Left hindlimb (tissue), 1 donor: ENCODE results near the gene DCST1.

Experiments
- DNase-seq: peaks from one replicate; pipeline ENCODE4 v3.0.0-alpha.2; 2018

Gene DCST1

GRCh38 chr1:155014709-155015508 lies 18.7 kb upstream of the DCST1 start:
- peak; percentile 27 for DNase-seq

DNA sequence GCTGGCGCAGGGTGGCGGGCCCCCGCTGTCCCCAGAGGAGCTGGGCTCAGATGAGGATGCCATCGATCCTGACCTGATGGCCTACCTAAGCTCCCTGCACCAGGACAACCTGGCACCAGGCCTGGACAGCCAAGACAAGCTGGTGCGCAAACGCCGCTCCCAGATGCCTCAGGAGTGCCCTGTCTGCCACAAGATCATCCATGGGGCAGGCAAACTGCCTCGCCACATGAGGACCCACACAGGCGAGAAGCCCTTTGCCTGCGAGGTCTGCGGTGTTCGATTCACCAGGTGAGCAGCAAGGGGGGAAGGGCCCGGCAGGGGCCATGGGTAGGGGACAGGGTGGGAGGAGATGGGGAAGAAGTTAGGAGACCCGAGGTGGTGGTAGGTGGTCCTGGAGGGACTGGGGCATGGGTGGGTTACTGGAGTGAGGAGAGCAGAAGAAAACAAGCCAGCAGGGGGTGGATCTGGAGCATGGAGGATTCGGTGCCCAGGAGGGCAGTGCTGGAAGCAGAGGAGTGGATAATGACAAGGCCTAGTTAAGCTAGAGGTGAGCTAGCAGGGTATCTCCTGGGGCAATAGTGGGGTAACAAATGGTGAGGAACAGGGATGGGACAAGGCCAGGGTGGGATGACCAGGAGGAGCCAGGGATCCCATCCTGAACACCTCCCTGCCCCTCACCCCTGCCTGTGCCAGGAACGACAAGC lies 17.9 kb upstream of the DCST1 start:
- DNase-seq: peak; percentile 21

GRCh38 chr1:155016231-155016831 lies 17.3 kb upstream of the DCST1 start:
- DNase-seq: peak; percentile 28

DNA sequence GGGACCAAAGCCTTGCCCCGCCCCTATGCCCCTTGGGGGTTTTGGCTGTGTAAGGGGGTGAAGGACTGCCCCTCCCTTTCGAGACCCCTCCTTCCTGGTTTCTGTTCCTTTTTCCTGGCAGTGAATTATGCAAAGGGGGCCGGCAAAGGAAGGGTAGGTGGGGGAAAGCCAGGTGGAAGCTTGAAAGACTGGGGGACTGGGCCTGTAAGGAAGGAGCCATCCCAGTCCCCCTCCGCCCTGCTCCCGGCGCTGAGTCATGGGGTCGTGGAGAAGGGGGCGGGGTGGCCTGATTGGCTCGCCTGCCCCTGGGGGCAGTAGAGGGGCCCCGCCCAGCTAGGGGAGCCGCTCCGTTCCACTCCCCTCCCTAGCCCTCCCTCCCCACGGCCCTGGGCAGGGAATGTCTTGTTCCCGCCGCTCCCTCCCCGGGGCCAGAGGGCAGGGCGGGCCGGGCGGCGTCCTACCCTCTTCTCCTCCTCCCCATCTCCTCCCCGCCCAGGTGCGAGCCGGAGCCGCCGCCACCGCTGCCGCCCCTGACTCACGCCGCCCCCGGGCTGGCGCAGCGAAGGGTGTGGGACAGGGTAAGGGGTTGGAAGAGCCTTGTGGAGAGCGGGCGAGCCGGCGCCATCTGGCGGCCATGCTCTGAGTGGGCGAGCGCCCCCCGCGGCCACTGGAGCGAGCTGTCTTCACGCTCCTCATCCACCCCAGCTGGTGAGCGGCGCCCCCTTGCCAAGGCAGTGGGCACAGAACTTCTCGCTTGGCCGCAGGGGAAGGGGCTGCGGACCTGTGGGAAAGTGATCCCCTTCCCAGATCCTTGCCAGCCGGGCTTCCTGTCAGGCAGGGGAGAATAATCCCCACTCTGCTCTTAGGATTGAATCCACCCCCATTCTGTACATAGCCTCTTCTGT lies 16.3 kb upstream of the DCST1 start:
- DNase-seq: peak; percentile 91

DNA sequence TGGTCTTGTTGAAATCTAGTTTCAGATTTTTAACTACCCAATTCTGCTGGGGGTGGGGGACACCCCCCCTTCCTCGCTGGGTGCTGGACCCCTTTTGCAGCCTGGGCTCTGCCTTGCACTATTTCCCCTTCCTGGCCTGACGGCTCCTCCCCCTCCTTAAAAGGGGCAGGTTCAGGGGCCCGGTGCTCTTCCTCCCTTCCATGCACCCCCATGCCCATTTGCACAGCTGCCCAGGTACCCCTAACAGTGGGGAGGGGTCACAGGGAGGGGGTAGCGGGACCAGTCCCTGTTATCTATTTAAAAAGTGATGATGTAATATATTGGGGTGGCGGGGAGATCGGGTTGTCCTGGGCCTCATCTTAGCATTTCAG lies 15.7 kb upstream of the DCST1 start:
- DNase-seq: peak; percentile 32

- peak; percentile 22 for DNase-seq
Measured at GRCh38 chr1:155018617-155019348, 14.8 kb upstream of the DCST1 start.

- no peak for DNase-seq
Measured at GRCh38 chr1:155019377-155020245, 14.0 kb upstream of the DCST1 start.

DNA sequence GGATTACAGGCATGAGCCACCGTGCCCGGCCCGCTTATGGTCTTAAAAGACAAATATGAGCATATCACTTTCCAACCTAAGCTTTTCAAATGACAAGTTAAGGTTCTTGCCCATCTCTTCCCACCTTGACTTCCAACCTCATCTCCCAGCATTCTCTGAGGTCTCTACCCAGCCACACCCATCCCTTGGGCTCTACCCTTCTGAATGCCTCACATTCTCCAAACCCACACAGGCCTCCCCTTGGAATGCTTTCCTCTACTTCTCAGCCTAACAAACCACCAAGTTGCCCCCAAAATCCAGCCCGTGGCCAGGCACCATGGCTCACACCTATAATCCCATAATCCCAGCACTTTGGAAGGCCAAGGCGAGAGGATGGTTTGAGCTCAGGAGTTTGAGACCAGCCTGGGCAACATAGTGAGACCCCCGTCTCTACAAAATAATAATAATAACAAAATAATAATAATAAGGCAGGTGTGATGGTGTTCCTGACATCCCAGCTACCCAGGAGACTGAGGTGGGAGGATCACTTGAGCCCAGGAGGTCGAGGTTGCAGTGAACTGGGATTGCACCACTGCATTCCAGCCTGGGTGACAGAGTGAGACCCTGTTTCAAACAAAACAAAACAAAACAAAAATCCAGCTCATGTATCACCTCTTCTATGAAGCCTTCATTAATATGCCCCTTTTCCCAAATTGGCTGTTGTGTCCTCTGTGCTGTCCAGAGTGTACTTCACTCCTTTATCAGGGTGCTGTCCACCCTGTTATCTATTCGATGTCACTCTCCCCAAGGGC lies 11.3 kb upstream of the DCST1 start:
- DNase-seq: no peak

DNA sequence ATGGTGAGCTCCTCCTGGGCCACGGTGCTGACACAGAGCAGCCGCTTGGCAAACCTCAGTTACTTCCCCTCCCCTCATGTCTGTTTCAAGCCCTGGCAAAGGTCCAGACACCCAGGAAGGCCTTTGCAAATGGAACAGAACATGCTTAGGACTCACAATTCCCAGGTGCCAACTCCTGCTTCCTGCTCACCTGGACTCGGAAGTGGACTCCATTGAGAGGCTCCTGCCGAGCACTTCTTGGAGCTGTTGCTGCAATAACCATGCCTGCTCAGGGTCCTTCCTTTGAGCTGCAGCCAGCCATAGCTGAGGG lies 10.7 kb upstream of the DCST1 start:
- no peak for DNase-seq

GRCh38 chr1:155023627-155024026 lies 10.0 kb upstream of the DCST1 start:
- no peak for DNase-seq

- no peak for DNase-seq
Measured at GRCh38 chr1:155024315-155024714, 9.3 kb upstream of the DCST1 start.

DNA sequence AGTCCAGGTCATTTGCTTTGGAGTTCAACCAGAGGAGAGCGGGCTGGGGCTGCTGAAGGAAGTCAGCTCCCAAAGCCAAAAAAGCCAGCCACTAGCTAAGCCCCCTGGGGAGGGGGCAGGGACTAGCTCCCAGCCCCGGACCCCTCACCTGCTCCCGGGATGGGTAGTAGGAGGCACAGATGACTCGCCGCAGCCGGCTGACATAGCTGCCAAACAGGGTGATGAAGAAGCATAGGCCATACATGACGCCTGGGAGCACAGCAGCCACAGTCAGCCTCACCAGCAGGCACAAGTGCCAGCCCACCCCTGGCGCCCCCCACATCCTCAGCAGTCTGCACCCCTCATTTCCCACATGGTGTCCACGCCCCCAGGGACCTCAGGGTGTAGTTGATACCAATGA lies 7.5 kb upstream of the DCST1 start:
- no peak for DNase-seq

DNA sequence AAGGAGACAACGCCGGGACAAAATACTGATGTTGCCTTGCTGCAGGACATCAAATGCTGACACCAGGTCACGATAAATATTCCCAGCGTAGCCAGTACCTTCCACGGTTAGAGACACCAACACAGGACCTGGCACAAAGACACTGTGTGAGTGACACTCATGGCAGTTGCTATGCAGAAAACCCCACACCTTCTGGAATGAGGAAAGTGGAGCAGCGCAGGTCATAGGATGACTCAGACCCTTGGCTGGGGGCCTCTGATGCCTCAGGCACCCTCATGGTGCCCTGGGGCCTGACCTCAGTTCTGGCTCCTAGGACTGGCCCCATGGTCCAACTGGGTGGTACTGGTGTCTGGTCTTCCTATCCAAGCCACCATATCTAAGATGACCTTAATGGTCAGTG lies 7.0 kb upstream of the DCST1 start:
- DNase-seq: no peak

GRCh38 chr1:155029513-155030242 lies 3.9 kb upstream of the DCST1 start:
- no peak for DNase-seq

GRCh38 chr1:155030243-155030795 lies 3.3 kb upstream of the DCST1 start:
- DNase-seq: no peak

- no peak for DNase-seq
Measured at GRCh38 chr1:155030899-155031298, 2.7 kb upstream of the DCST1 start.

- no peak for DNase-seq
Measured at GRCh38 chr1:155032886-155033285, 738 bp upstream of the DCST1 start.

GRCh38 chr1:155034318-155035208 lies 939 bp downstream of the DCST1 start:
- no peak for DNase-seq
